Effector memory CD4-positive, alpha-beta T cell (primary cell): ENCODE results near the gene DNAJC5.
A peak's percentile ranks its signal among the peaks of the same experiment; 100 is the strongest.
"Not testable (repeated sequence)": the region's sequence is repeated elsewhere in the genome, so short reads cannot be mapped to it uniquely, and the experiment has no call there.

Experiments
- DNase-seq, 3 donors: peaks; one replicate each; pipeline ENCODE4 v3.0.0-alpha.2; 2020
- H3K27ac ChIP-seq: 2 replicates; pipeline ENCODE4 v1.7.0; 2013; ENCODE audit warnings: mild to moderate bottlenecking, low read length, moderate library complexity; ENCODE audit not compliant: insufficient read depth, poor library complexity, severe bottlenecking
- H3K27me3 ChIP-seq: replicated peaks from 2 replicates; pipeline ENCODE4 v1.7.0; 2013; ENCODE audit warnings: mild to moderate bottlenecking, low read length; ENCODE audit not compliant: insufficient read depth, control insufficient read depth, poor library complexity, severe bottlenecking
- H3K36me3 ChIP-seq: 2 replicates; pipeline ENCODE4 v1.7.0; 2013; ENCODE audit warnings: mild to moderate bottlenecking, low read length, moderate library complexity; ENCODE audit not compliant: control insufficient read depth, insufficient read depth
- H3K4me1 ChIP-seq: 2 replicates; pipeline ENCODE4 v1.7.0; 2013; ENCODE audit warnings: low read length, mild to moderate bottlenecking; ENCODE audit not compliant: control insufficient read depth, insufficient read depth, poor library complexity, severe bottlenecking
- H3K4me3 ChIP-seq: 2 replicates; pipeline ENCODE4 v1.7.0; 2013; ENCODE audit warnings: low read length, low read depth, mild to moderate bottlenecking; ENCODE audit not compliant: insufficient read depth, poor library complexity, severe bottlenecking
- H3K9me3 ChIP-seq: 2 replicates; pipeline ENCODE4 v1.7.0; 2013; ENCODE audit warnings: mild to moderate bottlenecking, low read length, moderate library complexity; ENCODE audit not compliant: control insufficient read depth

DNAJC5 gene

DNA sequence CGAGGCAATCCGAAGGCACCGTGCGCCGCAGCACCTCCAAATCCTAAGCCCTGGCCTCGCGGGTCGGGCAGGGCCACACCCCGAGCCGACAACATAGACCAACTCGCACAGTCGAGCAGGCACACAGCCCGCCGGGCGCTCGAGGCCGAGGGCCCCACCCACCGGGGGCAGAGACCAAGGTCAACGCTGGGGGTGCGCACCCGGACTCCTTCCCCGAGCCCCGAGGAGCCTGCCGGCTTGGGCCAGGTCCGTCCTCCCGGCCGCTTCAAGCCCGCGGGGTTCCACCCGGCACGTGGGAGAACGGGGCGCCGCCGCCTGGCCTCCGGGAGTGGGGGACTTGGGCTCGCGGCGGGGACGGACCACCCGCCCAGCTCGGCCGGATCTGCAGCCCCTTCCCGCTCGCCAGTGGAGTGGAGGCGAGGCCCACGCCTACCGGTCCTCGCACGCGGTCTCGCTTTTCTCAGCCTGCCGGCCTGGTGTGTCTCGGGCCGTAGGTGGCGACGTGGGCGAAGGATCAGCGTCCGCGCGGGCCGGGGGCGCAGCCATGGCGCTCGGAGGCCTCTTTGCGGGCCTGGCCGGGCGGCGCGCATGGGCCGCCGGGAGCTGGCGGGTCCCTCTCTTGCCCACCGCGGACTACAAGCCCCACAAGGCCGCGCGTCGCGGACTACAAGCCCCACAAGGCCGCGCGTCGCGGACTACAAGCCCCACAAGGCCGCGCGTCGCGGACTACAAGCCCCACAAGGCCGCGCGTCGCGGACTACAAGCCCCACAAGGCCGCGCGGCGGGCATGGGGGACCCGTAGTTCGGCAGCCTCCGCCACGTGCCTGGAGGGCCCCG lies 61.1 kb downstream of the DNAJC5 start, which contains the start of gene UCKL1:
TSS of gene UCKL1 (minus strand) at position 590 of the 837 bp plus-strand sequence. CDS start at position 546, 44 bp downstream.
- no peaks in the 10 kb centered on the region for H3K9me3 ChIP-seq
- H3K36me3 ChIP-seq: peaks cover 11% of the 10 kb centered on the region
- peaks cover 49% of the 10 kb centered on the region for H3K4me1 ChIP-seq
- H3K27ac ChIP-seq: peak within 1 kb of the TSS; percentile 79
- H3K4me3 ChIP-seq: peak within 1 kb of the TSS; percentile 83
- H3K27me3 ChIP-seq: no peaks in the 10 kb centered on the region
- DNase-seq: peak; percentile 81 to 87 (median 82)

DNA sequence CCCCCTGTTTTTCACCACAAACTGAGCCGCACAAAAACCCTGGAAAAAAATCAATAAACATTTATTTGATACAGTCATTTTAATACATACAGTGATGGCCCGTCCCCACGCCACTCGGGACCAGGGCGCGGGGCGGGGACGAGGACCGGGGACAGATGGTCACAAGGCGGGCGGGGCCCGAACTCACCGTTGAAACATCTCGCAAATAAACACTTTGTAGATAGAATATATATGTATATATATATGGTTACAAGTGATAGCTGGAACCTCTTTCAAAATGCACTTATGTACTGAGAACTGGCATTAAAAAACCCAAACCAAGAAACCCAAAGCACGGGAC lies 61.7 kb downstream of the DNAJC5 start:
- H3K4me1 ChIP-seq: peaks cover 45% of the 10 kb centered on the region
- no peaks in the 10 kb centered on the region for H3K27me3 ChIP-seq
- H3K4me3 ChIP-seq: peak overlapping the region; percentile 55
- peak overlapping the region; percentile 68 for H3K27ac ChIP-seq
- H3K36me3 ChIP-seq: peaks cover 17% of the 10 kb centered on the region
- H3K9me3 ChIP-seq: no peaks in the 10 kb centered on the region
- no peak for DNase-seq

DNA sequence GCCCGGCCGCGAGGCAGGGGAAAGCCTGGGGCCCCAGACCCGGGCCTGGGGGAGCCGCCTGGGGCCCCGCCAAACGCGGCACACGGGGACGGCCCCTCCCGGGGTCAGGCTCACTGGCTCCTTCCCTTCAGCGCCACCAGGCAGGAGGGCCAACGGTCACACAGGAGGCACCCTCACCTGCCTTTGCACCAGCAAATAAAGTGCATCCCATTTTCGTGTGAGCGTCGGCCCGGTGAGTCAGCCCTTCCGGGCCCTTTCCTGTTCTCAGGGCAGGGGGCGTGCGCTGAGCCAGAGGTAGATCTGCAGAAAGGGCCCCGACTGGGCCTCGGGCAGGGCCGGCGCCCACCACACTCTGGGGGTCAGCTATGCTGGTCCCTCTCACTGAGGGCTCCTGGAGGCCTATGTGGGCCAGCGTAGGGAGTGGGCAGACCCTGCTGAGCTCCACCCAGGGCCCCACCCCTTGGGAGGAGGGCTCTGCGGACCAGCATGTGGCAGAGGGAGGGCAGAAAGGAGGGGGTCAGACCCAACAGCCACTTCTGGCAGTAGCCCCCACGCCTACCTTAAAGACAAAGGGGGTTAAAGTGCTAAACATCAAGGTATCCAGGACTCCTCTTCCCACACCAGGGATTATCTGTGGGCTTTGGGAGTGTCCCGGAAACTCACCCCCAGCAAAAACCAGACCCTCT lies 62.2 kb downstream of the DNAJC5 start:
- H3K4me3 ChIP-seq: peak overlapping the region; percentile 55
- no peaks in the 10 kb centered on the region for H3K9me3 ChIP-seq
- peaks cover 42% of the 10 kb centered on the region for H3K4me1 ChIP-seq
- peak overlapping the region; percentile 68 for H3K27ac ChIP-seq
- DNase-seq: peak; percentile 55 to 61 (median 57)
- peaks cover 20% of the 10 kb centered on the region for H3K36me3 ChIP-seq
- no peaks in the 10 kb centered on the region for H3K27me3 ChIP-seq

DNA sequence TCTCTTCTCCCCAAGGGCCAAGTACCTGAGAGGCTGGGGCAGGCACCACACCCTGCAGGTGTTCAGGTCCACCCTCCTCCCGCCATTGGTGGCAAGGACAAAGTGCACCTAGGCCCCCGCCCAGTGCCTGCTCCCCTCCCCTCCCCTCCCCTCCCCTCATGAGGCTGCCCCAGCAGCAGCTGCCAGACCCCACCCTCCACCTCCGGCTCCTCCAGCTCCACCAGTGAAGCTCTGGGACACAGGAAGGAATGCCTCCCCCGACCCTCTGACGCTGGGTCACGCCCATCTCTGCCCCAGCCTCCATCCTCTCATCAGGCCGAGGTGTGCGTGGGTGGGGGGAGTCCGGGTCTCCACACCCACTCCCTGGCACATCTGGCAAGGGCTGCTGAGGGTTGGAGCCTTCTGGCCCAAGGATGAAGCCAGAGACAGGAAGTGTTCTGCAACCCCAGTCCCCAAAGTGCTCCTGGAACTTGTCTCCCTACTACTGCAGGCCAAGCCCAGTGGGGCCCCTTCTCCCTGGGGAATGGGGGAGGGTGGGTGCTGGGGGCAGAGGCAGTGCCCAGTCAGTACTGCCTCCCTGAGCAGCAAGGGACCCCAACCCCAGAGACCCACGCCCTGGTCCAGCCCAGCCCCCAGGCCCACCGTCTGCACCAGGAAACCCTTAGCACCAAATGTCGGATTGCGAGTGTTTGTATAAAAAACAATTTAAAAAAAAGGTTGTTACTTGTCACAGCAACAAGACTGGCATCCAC lies 62.9 kb downstream of the DNAJC5 start:
- H3K4me1 ChIP-seq: peaks cover 37% of the 10 kb centered on the region
- peak overlapping the region; percentile 68 for H3K27ac ChIP-seq
- peaks cover 23% of the 10 kb centered on the region for H3K36me3 ChIP-seq
- DNase-seq: no peak
- no peaks in the 10 kb centered on the region for H3K27me3 ChIP-seq
- no peaks in the 10 kb centered on the region for H3K9me3 ChIP-seq
- no peak overlapping the region for H3K4me3 ChIP-seq

DNA sequence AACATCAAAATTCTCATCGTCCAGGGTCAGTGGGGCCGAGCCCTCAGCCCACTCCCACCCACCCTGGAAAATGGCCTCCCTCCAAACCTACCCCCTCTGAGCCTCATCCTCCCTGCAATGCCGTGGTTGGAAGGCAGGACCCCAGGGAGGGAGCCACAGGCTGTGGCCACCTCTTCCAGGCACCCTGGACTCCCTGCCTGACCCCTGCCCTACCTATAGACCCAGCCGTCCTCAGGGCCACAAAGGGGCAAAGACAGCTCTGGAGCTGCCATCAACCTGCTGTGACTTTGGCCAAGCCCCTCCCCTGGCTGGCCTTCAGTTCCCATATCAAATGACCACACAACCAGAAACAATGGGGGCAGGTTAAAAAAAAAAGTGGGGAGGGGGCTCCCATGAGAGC lies 63.5 kb downstream of the DNAJC5 start:
- H3K27me3 ChIP-seq: no peaks in the 10 kb centered on the region
- peaks cover 28% of the 10 kb centered on the region for H3K36me3 ChIP-seq
- no peaks in the 10 kb centered on the region for H3K9me3 ChIP-seq
- H3K4me1 ChIP-seq: peaks cover 37% of the 10 kb centered on the region
- DNase-seq: no peak
- H3K4me3 ChIP-seq: no peak overlapping the region
- no peak overlapping the region for H3K27ac ChIP-seq

DNA sequence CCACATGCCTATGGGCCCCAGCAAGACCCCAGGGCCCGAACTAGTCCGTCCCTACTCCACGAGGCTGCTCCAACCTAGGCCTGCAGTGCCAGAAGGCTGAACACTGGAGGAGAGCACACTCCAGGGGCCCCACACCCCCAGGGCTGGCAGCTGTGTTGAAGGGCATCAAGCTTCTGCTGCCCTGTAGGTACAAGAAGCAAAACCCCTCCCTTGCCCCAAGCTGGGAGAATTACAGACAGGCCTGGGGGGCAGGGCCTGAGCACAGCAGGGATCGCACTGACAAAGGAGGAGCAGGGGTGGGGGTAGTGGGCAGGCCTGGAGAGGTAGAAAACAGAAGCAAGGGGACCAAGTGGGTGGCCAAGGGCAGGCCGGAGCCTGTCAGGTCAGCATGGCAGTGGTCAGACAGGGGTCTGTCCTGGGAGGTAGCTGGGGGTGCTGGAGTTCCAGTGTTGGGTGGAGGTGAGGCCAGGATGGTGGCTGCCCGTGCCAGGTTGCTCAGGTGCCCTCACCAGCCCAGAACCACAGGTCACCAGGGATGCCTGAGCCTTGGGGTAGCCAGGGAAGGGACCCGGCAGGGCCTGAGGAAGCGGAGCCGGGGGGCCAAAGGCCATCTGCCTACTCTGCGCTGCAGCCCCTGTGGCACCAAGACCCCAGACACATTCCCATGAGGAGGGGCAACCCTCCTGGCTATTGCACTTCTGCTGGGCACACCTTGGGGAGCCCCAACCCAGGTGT lies 64.2 kb downstream of the DNAJC5 start:
- DNase-seq: no peak
- Histone ChIP-seq H3K9me3 (no peaks in the 10 kb centered on the region), H3K4me1 (peaks cover 32% of the 10 kb centered on the region), H3K27ac (no peak overlapping the region), H3K27me3 (no peaks in the 10 kb centered on the region), H3K36me3 (peaks cover 34% of the 10 kb centered on the region), H3K4me3 (no peak overlapping the region)

DNA sequence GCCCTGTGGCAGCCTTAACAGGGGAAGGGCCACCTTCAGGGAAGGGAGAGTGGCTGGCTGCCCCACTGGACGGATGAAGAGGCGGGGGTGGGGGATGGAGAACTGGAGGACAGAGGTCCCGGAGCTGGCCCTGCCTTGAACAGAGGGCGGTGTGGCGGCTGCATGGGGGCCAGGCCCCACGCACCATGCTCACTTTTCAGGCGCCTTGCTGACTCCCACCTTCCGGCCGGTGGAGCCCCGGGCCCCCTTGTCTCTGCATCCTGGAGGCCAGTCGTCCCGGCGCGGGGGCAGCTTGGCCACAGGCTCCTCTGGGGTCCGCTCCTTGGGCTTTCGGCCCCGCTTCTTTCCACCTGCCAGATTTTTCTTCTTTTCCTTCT lies 64.8 kb downstream of the DNAJC5 start:
- H3K27ac ChIP-seq: no peak overlapping the region
- peaks cover 34% of the 10 kb centered on the region for H3K36me3 ChIP-seq
- no peaks in the 10 kb centered on the region for H3K27me3 ChIP-seq
- no peak for DNase-seq
- H3K9me3 ChIP-seq: no peaks in the 10 kb centered on the region
- no peak overlapping the region for H3K4me3 ChIP-seq
- H3K4me1 ChIP-seq: peaks cover 26% of the 10 kb centered on the region

DNA sequence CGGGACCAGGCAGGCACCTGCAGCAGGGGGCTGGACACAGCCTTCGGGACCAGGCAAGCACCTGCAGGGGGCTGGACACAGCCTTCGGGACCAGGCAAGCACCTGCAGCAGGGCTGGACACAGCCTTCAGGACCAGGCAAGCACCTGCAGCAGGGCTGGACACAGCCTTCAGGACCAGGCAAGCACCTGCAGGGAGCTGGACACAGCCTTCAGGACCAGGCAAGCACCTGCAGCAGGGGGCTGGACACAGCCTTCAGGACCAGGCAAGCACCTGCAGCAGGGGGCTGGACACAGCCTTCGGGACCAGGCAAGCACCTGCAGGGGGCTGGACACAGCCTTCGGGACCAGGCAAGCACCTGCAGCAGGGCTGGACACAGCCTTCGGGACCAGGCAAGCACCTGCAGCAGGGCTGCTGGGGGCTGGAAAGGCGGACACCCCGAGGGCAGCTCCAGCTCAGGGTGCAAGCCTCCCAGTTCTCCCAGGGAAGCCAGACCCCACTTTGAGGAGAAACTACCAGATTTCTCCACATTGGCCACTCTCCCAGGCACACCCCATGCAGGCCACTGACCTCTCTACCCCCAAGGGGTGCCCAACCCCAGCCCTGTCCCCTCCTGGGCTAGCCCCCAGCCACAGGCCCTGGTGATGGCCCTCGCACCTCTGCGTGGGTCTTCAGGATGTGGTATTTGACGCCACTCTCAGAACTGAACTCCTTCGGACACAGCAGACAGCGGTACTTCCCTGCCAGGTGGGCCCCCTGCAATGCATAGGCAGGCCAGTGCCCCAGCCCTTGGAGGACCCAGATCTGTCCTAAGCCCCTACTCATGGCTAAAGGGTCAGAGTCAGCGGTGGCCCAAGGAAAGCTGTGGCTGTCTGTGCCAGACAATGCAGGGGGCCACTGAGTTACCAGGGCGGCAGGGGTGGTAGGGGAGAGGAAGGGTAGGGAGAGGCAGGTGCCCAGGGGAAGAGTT lies 66.0 kb downstream of the DNAJC5 start:
- not testable (repeated sequence) for H3K9me3 ChIP-seq, H3K4me3 ChIP-seq, DNase-seq, H3K27ac ChIP-seq, H3K27me3 ChIP-seq
- Histone ChIP-seq H3K4me1 (peaks cover 17% of the 10 kb centered on the region), H3K36me3 (peaks cover 34% of the 10 kb centered on the region)
